Left ventricle myocardium inferior (tissue), 1 donor: ENCODE data around the gene CHAMP1. TPM values are rescaled to one million over a fixed set of nuclear protein-coding genes. Genes with fewer than 3 reads are reported as not detected.

Experiments used
- DNase-seq: peaks from one replicate; pipeline ENCODE4 v3.0.0-alpha.2; 2020
- H3K27ac ChIP-seq: fragments of 200-600 bp; replicated peaks from 2 replicates; pipeline ENCODE4 v1.8.0; 2021
- H3K27me3 ChIP-seq: fragments of 200-600 bp; 2 replicates; pipeline ENCODE4 v1.8.0; 2021; ENCODE audit warnings: low read depth
- H3K36me3 ChIP-seq: fragments of 200-600 bp; 2 replicates; pipeline ENCODE4 v1.8.0; 2021
- H3K4me1 ChIP-seq: fragments of 200-600 bp; 2 replicates; pipeline ENCODE4 v1.8.0; 2021
- H3K4me3 ChIP-seq: fragments of 200-600 bp; 2 replicates; pipeline ENCODE4 v1.8.0; 2021; ENCODE audit warnings: mild to moderate bottlenecking, moderate library complexity
- H3K9me3 ChIP-seq: fragments of 200-600 bp; replicated peaks from 2 replicates; pipeline ENCODE4 v1.8.0; 2021
- intact Hi-C: fragments of 100-400 bp; cut with micrococcal nuclease; formaldehyde crosslinking; loops from one replicate; pipeline ENCODE4 v1.11.0; 2022
- total RNA-seq: library from RNA; stranded (reverse); fragmentation: NEBNext Ultra II Directional; extraction: Animal tissue kit (Norgen Biotek cat#: 25700); gene quantifications from one replicate; pipeline ENCODE4 v1.2.1, GENCODE V29; 2021
- TF ChIP-seq, protein P1 (sequence below): fragments of 200-600 bp; IDR thresholded peaks from 2 replicates; pipeline ENCODE4 v1.8.0; 2021; ENCODE audit warnings: antibody characterized with exemption, mild to moderate bottlenecking, borderline replicate concordance
- donor health status: DM: no; HTN: yes; CAD: no; lungs with severe emphysema.

Gene CHAMP1
- total RNA-seq, 1 donor from 2014 or later, result 9.0 TPM

DNA sequence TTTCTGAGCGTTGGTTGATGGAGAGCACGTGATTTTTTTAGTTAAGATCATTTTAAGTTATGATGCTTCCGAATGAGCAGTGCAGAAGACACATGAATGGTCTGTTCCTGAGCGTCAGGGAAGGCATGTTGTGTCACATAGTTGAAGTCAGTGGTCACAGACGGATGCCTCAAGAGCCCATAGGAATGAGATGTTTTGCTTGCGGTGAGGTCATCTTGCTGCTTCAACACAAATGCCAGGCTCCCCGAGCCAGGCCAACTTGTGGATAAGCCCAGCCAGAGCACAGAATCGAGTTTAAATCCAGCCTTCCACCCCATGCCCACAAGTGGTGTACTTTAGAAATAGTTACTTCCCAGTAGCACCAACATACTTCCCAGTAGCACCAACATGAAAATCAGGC is 27.5 kb upstream of the CHAMP1 start:
- H3K27me3 ChIP-seq, result no peaks in the 10 kb centered on the region
- intact Hi-C loops, result no loop called here
- TF ChIP-seq, protein P1, sequence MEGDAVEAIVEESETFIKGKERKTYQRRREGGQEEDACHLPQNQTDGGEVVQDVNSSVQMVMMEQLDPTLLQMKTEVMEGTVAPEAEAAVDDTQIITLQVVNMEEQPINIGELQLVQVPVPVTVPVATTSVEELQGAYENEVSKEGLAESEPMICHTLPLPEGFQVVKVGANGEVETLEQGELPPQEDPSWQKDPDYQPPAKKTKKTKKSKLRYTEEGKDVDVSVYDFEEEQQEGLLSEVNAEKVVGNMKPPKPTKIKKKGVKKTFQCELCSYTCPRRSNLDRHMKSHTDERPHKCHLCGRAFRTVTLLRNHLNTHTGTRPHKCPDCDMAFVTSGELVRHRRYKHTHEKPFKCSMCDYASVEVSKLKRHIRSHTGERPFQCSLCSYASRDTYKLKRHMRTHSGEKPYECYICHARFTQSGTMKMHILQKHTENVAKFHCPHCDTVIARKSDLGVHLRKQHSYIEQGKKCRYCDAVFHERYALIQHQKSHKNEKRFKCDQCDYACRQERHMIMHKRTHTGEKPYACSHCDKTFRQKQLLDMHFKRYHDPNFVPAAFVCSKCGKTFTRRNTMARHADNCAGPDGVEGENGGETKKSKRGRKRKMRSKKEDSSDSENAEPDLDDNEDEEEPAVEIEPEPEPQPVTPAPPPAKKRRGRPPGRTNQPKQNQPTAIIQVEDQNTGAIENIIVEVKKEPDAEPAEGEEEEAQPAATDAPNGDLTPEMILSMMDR, result no peak
- no peak for DNase-seq
- H3K36me3 ChIP-seq, result peaks cover 61% of the 10 kb centered on the region
- no peak overlapping the region for H3K4me3 ChIP-seq
- no peaks in the 10 kb centered on the region for H3K9me3 ChIP-seq
- H3K4me1 ChIP-seq, result peaks cover 19% of the 10 kb centered on the region
- no peak overlapping the region for H3K27ac ChIP-seq

DNA sequence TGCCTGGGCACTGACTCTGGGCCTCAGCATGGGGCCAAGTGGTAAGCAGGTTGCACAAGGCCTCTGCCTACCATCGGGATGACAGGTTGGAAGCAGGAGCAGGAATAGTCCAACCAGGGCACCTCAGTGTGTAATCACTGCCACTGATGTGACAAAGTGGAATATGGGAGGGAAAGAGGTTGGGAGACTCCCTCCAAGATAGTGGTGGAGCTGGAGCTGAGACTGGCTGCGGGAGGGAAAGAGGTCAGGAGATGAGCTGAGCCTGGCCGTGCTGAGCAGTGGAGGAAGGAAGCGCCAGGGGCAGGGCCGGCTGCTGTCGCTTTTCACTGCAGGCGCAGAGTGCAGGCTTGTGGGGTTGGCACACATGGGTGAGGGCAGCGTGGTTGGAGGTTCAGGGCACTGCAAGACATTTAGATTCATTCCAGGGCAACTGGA is 26.1 kb upstream of the CHAMP1 start:
- Histone ChIP-seq H3K4me3 (no peak overlapping the region), H3K27me3 (no peaks in the 10 kb centered on the region), H3K9me3 (no peaks in the 10 kb centered on the region), H3K36me3 (peaks cover 71% of the 10 kb centered on the region), H3K4me1 (peaks cover 6% of the 10 kb centered on the region), H3K27ac (no peak overlapping the region)
- TF ChIP-seq, protein P1, result no peak
- intact Hi-C loops, result no loop called here
- DNase-seq, result no peak

DNA sequence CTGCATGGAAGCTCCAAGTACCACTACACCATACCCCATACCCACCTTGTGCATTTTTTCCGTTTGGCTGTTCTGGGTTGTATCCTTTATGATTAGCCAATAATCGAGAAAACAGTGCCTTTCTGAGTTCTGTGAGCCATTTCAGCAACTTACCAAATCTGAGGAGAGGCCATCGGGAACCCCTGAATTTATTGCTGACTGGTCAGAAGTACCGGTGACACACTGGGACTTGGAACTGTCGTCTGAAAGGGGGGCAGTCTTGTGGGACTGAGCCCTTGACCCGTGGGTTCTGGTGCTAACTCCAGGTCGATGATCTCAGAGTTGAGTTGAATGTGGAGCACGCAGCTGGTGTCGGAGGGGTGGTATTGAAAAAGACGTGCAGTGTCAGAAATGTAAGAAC is 17.9 kb upstream of the CHAMP1 start:
- intact Hi-C loops, result no loop called here
- TF ChIP-seq, protein P1, result no peak
- H3K27ac ChIP-seq, result no peak overlapping the region
- peaks cover 46% of the 10 kb centered on the region for H3K36me3 ChIP-seq
- no peaks in the 10 kb centered on the region for H3K4me1 ChIP-seq
- H3K27me3 ChIP-seq, result no peaks in the 10 kb centered on the region
- no peaks in the 10 kb centered on the region for H3K9me3 ChIP-seq
- DNase-seq, result no peak
- H3K4me3 ChIP-seq, result no peak overlapping the region

DNA sequence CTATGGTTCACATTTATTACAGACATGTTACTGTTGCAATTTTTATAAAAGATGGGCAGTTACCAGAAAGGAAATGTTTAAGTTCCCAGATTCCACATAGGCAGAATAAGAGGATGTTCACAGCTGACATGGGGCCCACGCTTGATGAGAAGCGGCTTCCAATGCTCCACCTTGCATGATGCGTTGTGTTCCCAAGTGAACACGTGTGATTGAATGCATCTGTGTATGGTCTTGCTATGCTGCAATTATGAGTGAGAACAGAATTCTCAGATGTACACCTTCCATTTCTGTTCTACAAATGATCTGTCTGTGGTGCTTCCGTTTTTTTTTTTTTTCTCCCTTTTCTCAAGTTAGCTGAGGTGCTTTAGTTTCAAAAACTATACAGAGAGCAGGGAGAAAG is 17.4 kb upstream of the CHAMP1 start:
- Histone ChIP-seq H3K36me3 (peaks cover 46% of the 10 kb centered on the region), H3K4me1 (no peaks in the 10 kb centered on the region), H3K27me3 (no peaks in the 10 kb centered on the region), H3K4me3 (no peak overlapping the region), H3K27ac (no peak overlapping the region), H3K9me3 (no peaks in the 10 kb centered on the region)
- TF ChIP-seq, protein P1, result no peak
- intact Hi-C loops, result no loop called here
- DNase-seq, result no peak

DNA sequence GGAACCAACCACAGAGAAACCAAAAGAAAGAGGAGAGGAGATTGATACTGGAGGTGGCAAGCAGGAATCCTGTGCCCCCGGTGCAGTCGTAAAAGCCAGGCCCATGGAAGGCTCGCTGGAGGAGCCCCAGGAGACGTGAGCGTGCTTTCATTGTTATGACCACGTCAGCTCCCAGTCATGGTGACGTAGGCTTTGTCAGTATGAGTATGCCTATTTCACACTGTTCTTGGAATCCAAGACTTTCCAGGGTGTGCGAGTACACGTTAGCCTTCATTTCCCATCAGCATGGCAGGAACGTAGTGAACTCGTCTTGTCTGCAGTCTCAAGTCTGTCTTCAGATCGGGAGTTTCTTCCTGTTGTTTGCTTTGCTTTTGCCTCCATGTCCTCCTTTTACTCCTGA is 15.4 kb upstream of the CHAMP1 start:
- intact Hi-C loops, result no loop called here
- H3K27ac ChIP-seq, result no peak overlapping the region
- H3K27me3 ChIP-seq, result no peaks in the 10 kb centered on the region
- H3K9me3 ChIP-seq, result no peaks in the 10 kb centered on the region
- no peak for DNase-seq
- H3K4me3 ChIP-seq, result no peak overlapping the region
- H3K36me3 ChIP-seq, result peaks cover 55% of the 10 kb centered on the region
- no peaks in the 10 kb centered on the region for H3K4me1 ChIP-seq
- TF ChIP-seq, protein P1, result no peak
